ENCODE measurements around the gene LPCAT1. TPM values are rescaled to one million over a fixed set of nuclear protein-coding genes. Genes with fewer than 3 reads are reported as not detected.
A peak's percentile ranks its signal among the peaks of the same experiment; 100 is the strongest.

LPCAT1 gene
- total and polyA plus RNA-seq, 2 experiments from 2014 or later, result 78.0 to 255 TPM

DNA sequence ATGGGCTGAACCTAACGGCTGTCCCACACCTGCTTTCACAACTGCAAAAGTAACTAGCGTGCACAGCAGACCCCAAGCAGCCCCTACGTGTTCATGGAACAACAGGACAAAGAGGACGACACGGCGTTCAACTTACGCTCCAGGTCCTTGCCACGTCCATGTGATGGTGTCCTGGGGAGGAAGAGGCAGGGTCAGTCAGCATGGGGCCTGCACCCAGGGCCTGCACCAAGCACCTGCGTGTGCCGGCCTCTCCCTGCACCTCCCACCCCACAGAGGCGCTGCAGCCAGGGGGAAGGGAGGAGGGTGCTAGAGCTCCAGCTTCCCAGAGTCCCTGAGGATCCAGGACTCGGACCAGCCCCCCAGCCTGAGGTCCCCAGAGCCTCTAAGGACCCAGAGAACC is 43.0 kb downstream of the LPCAT1 start:
- peaks cover 11% of the 10 kb centered on the region; the same call in 1 of the 2 replicates for H3F3A ChIP-seq (replicated peaks; ENCODE audit: low read depth)
- DNase-seq (ENCODE audit: low spot score) (no peak), ATAC-seq (no peak)
- Mint-ChIP-seq H3K36me3 (ENCODE audit: low read depth) (peaks cover 60% of the 10 kb centered on the region), H3K27ac (peak overlapping the region; percentile 95), H3K4me1 (peaks cover 5% of the 10 kb centered on the region; the same call in 1 of the 3 replicates), H3K4me3 (no peak overlapping the region), H3K27me3 (ENCODE audit: insufficient read depth, low read depth, poor library complexity) (peaks cover 11% of the 10 kb centered on the region), H3K9me3 (no peaks in the 10 kb centered on the region; the same call in 2 of the 3 replicates)
- no peak overlapping the region for H3K4me2 ChIP-seq
- H4K20me1 ChIP-seq (replicated peaks; ENCODE audit: insufficient read depth), result peaks cover 9% of the 10 kb centered on the region; the same call in 1 of the 2 replicates
- TF ChIP-seq, protein P1, sequence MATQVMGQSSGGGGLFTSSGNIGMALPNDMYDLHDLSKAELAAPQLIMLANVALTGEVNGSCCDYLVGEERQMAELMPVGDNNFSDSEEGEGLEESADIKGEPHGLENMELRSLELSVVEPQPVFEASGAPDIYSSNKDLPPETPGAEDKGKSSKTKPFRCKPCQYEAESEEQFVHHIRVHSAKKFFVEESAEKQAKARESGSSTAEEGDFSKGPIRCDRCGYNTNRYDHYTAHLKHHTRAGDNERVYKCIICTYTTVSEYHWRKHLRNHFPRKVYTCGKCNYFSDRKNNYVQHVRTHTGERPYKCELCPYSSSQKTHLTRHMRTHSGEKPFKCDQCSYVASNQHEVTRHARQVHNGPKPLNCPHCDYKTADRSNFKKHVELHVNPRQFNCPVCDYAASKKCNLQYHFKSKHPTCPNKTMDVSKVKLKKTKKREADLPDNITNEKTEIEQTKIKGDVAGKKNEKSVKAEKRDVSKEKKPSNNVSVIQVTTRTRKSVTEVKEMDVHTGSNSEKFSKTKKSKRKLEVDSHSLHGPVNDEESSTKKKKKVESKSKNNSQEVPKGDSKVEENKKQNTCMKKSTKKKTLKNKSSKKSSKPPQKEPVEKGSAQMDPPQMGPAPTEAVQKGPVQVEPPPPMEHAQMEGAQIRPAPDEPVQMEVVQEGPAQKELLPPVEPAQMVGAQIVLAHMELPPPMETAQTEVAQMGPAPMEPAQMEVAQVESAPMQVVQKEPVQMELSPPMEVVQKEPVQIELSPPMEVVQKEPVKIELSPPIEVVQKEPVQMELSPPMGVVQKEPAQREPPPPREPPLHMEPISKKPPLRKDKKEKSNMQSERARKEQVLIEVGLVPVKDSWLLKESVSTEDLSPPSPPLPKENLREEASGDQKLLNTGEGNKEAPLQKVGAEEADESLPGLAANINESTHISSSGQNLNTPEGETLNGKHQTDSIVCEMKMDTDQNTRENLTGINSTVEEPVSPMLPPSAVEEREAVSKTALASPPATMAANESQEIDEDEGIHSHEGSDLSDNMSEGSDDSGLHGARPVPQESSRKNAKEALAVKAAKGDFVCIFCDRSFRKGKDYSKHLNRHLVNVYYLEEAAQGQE (IDR thresholded peaks at IDR 0.05; ENCODE audit: unreplicated experiment), result no peak
- TF ChIP-seq ETS1 (IDR thresholded peaks at IDR 0.05) (no peak), ZNF331 (CRISPR knock-in tag; IDR thresholded peaks at IDR 0.05; ENCODE audit: low read depth) (no peak), POLR2AphosphoS5 (IDR thresholded peaks at IDR 0.05; ENCODE audit: low read depth) (no peak)
- peaks cover 11% of the 10 kb centered on the region; the same call in 1 of the 2 replicates for H3K79me2 ChIP-seq (replicated peaks; ENCODE audit: insufficient read depth)
- H3K9me2 ChIP-seq (ENCODE audit: insufficient read depth), result no peaks in the 10 kb centered on the region
- no peaks in the 10 kb centered on the region for H3K27me3 ChIP-seq (ENCODE audit: insufficient read depth)
- H2AFZ ChIP-seq, result no peak overlapping the region
- H3K36me3 ChIP-seq (ENCODE audit: insufficient read depth), result peaks cover 16% of the 10 kb centered on the region
- 0 out of 2 replicates have a peak overlapping the region, but pooled peaks have one; percentile 59 for H3K27ac ChIP-seq (ENCODE audit: low read depth)
- no peaks in the 10 kb centered on the region for H3K4me1 ChIP-seq (ENCODE audit: insufficient read depth)
- H3K4me3 ChIP-seq, result no peak overlapping the region

GRCh38 chr5:1480217-1480616 is 43.5 kb downstream of the LPCAT1 start:
- H3K79me2 ChIP-seq (replicated peaks; ENCODE audit: insufficient read depth), result peaks cover 11% of the 10 kb centered on the region; the same call in 1 of the 2 replicates
- Mint-ChIP-seq H3K27ac (peak overlapping the region; percentile 95), H3K27me3 (ENCODE audit: insufficient read depth, low read depth, poor library complexity) (peaks cover 11% of the 10 kb centered on the region), H3K36me3 (ENCODE audit: low read depth) (peaks cover 59% of the 10 kb centered on the region), H3K4me1 (peaks cover 5% of the 10 kb centered on the region; the same call in 1 of the 3 replicates), H3K9me3 (no peaks in the 10 kb centered on the region; the same call in 2 of the 3 replicates), H3K4me3 (no peak overlapping the region)
- no peak overlapping the region for H3K4me2 ChIP-seq
- no peak for TF ChIP-seq JUNB (IDR thresholded peaks at IDR 0.05; ENCODE audit: unreplicated experiment)
- TF ChIP-seq POLR2AphosphoS5 (IDR thresholded peaks at IDR 0.05; ENCODE audit: low read depth), result 0 out of 2 replicates have a peak, but pooled peaks have one; percentile 3
- H3K36me3 ChIP-seq (ENCODE audit: insufficient read depth), result peaks cover 16% of the 10 kb centered on the region
- peaks cover 11% of the 10 kb centered on the region; the same call in 1 of the 2 replicates for H3F3A ChIP-seq (replicated peaks; ENCODE audit: low read depth)
- H3K9me2 ChIP-seq (ENCODE audit: insufficient read depth), result no peaks in the 10 kb centered on the region
- no peak overlapping the region for H2AFZ ChIP-seq
- H3K4me3 ChIP-seq, result no peak overlapping the region
- H3K4me1 ChIP-seq (ENCODE audit: insufficient read depth), result no peaks in the 10 kb centered on the region
- H4K20me1 ChIP-seq (replicated peaks; ENCODE audit: insufficient read depth), result peaks cover 9% of the 10 kb centered on the region; the same call in 1 of the 2 replicates
- 0 out of 2 replicates have a peak overlapping the region, but pooled peaks have one; percentile 59 for H3K27ac ChIP-seq (ENCODE audit: low read depth)
- DNase-seq (ENCODE audit: low spot score) (peak; percentile 48), ATAC-seq (peak; percentile 42)
- no peaks in the 10 kb centered on the region for H3K27me3 ChIP-seq (ENCODE audit: insufficient read depth)

Measured in GM23338 (cell line).